Measurements from ENCODE around the gene PRRT4.

Gene PRRT4

GRCh38 chr7:128364166-128364870 lies 2.8 kb upstream of the PRRT4 start:
- peaks cover 30% of the 10 kb centered on the region for H3K4me1 Mint-ChIP-seq
- H3K4me3 Mint-ChIP-seq, result peak overlapping the region in 2 of 3 experiments; percentile 3 to 90
- no peak overlapping the region for H3K27ac Mint-ChIP-seq
- no peaks in the 10 kb centered on the region for H3K36me3 Mint-ChIP-seq (ENCODE audit: low read depth)
- peaks cover 73% of the 10 kb centered on the region for H3K27me3 Mint-ChIP-seq (ENCODE audit: low read depth)
- no peak for TF ChIP-seq CTCF (IDR thresholded peaks at IDR 0.05; ENCODE audit: unreplicated experiment in 3 of 3)
- no peaks in the 10 kb centered on the region for H3K9me3 Mint-ChIP-seq

DNA sequence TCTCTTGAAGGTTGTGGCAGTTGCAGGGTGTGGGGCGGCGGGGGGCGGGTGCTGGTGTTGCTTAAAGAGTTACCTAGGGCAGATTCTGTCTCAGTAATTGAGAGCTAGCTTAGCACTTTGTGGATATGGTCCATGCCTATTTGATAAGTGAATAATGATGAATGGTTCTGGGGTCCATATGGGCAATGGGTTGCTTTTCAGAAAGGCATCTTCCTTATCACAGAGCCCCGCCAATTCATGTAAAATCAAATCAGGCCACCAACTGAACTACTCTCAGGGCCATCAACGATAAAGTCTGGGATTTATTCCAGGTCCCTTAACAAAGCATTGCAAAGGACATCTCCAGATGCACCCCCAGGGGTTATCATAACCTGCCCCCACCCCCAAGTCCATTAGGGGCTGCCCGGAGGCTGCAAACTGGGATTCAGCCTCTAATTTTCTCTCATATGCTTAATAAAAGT lies 1.8 kb upstream of the PRRT4 start:
- H3K27me3 Mint-ChIP-seq (ENCODE audit: low read depth), result peaks cover 72% of the 10 kb centered on the region
- H3K27ac Mint-ChIP-seq, result no peak overlapping the region
- peaks cover 35% of the 10 kb centered on the region for H3K4me1 Mint-ChIP-seq

GRCh38 chr7:128362670-128363069 lies 1.2 kb upstream of the PRRT4 start:
- peaks cover 36% of the 10 kb centered on the region for H3K4me1 Mint-ChIP-seq
- H3K4me3 Mint-ChIP-seq, result peak overlapping the region; percentile 83 to 90 (median 87)
- peak overlapping the region in 2 of 3 experiments; percentile 55 to 66 for H3K27ac Mint-ChIP-seq
- H3K36me3 Mint-ChIP-seq (ENCODE audit: low read depth), result no peaks in the 10 kb centered on the region
- H3K9me3 Mint-ChIP-seq, result no peaks in the 10 kb centered on the region
- no peak for TF ChIP-seq CTCF (IDR thresholded peaks at IDR 0.05; ENCODE audit: unreplicated experiment in 3 of 3)
- peaks cover 76% of the 10 kb centered on the region for H3K27me3 Mint-ChIP-seq (ENCODE audit: low read depth)

More for the DNA sequence above, 1.8 kb upstream of the PRRT4 start:
- no peaks in the 10 kb centered on the region for H3K9me3 Mint-ChIP-seq
- H3K4me3 Mint-ChIP-seq, result peak overlapping the region; percentile 61 to 90 (median 87)
- H3K36me3 Mint-ChIP-seq (ENCODE audit: low read depth), result no peaks in the 10 kb centered on the region
- no peak for TF ChIP-seq CTCF (IDR thresholded peaks at IDR 0.05; ENCODE audit: unreplicated experiment in 3 of 3)

- no peak for TF ChIP-seq CTCF (IDR thresholded peaks at IDR 0.05; ENCODE audit: unreplicated experiment in 3 of 3)
- H3K27ac Mint-ChIP-seq, result peak overlapping the region in 2 of 3 experiments; percentile 58 to 61
- H3K4me3 Mint-ChIP-seq, result peak overlapping the region; percentile 83 to 95 (median 90)
- H3K27me3 Mint-ChIP-seq (ENCODE audit: low read depth), result peaks cover 56% of the 10 kb centered on the region
- H3K36me3 Mint-ChIP-seq (ENCODE audit: low read depth), result no peaks in the 10 kb centered on the region
- no peaks in the 10 kb centered on the region for H3K9me3 Mint-ChIP-seq
- H3K4me1 Mint-ChIP-seq, result peaks cover 28% of the 10 kb centered on the region
These were observed 1.2 kb downstream of the PRRT4 start for GRCh38 chr7:128360359-128360678.

- Mint-ChIP-seq H3K36me3 (ENCODE audit: low read depth) (no peaks in the 10 kb centered on the region), H3K27me3 (ENCODE audit: low read depth) (peaks cover 52% of the 10 kb centered on the region), H3K27ac (peak overlapping the region in 2 of 3 experiments; percentile 58 to 61), H3K9me3 (no peaks in the 10 kb centered on the region), H3K4me3 (peak overlapping the region; percentile 83 to 95 (median 90)), H3K4me1 (peaks cover 28% of the 10 kb centered on the region)
- TF ChIP-seq CTCF (IDR thresholded peaks at IDR 0.05; ENCODE audit: unreplicated experiment in 3 of 3), result no peak
These were observed 1.6 kb downstream of the PRRT4 start for GRCh38 chr7:128359939-128360338.

GRCh38 chr7:128359336-128359735 lies 2.2 kb downstream of the PRRT4 start:
- no peak for TF ChIP-seq CTCF (IDR thresholded peaks at IDR 0.05; ENCODE audit: unreplicated experiment in 3 of 3)
- Mint-ChIP-seq H3K4me1 (peaks cover 24% of the 10 kb centered on the region), H3K36me3 (ENCODE audit: low read depth) (no peaks in the 10 kb centered on the region), H3K27me3 (ENCODE audit: low read depth) (peaks cover 46% of the 10 kb centered on the region), H3K27ac (no peak overlapping the region), H3K9me3 (no peaks in the 10 kb centered on the region), H3K4me3 (peak overlapping the region; percentile 73 to 83 (median 79))
